Endothelial cell of hepatic sinusoid (primary cell): Measurements from ENCODE around the gene PRKCE.

Experiments
- in situ Hi-C: cut with HindIII; loops from 2 replicates; pipeline ENCODE4 v1.10.0; 2017; ENCODE audit warnings: low sequenced_read_pairs

PRKCE gene

GRCh38 chr2:45943219-45944044, 292.0 kb downstream of the PRKCE start:
- in situ Hi-C loops, result loop anchor here (25.0 kb wide), 1 partner anchor 956 kb away; no protein-coding TSS in a partner anchor

DNA sequence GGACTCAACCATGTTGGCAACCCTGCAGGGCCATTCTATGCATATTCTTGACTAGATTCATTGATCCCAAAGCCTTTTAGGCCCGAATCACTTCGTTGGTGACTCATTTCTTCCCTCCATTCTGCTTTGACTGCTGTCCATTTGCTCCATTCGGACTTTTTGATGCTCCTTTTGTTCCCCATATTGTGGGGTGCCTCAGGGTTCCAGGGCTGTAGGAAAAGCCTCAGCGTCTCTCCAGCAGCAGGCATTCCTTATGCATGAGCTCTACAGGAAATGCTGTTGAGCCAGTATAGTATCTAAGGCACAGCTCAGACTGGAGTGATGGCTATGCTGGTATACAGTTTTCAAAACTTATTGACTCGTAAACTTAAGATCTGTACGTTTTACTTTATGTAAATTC, 292.6 kb downstream of the PRKCE start:
- in situ Hi-C loops, result loop anchor here (25.0 kb wide), 1 partner anchor 957 kb away; no protein-coding TSS in a partner anchor

GRCh38 chr2:45945302-45945717, 293.8 kb downstream of the PRKCE start:
- in situ Hi-C loops, result loop anchor here (25.0 kb wide), 1 partner anchor 958 kb away; no protein-coding TSS in a partner anchor

DNA sequence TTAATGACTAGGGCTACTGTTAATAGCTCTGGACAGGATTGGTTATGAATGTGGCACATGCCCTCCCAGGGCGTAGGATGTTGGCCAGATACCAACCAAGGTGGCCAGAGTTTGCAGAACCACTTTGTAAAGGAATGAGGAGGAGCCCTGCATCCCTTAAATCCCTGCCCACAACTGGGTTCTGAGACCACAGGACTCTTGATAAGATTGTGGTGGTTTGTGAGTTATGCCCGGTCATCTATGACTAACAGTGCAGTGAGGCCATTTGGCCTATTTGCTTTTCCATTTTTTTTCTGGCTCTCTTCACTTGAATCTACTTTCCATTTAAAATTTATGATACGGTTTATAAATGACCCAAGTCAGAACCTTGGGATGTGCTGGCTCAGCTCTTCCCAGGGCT, 294.5 kb downstream of the PRKCE start:
- in situ Hi-C loops, result loop anchor here (25.0 kb wide), 1 partner anchor 959 kb away; no protein-coding TSS in a partner anchor

GRCh38 chr2:45950606-45951005, 299.1 kb downstream of the PRKCE start:
- in situ Hi-C loops, result no loop called here

- in situ Hi-C loops, result no loop called here
Observed at GRCh38 chr2:45951025-45951727, 299.7 kb downstream of the PRKCE start.

- in situ Hi-C loops, result no loop called here
Observed at GRCh38 chr2:45952591-45952990, 301.1 kb downstream of the PRKCE start.

DNA sequence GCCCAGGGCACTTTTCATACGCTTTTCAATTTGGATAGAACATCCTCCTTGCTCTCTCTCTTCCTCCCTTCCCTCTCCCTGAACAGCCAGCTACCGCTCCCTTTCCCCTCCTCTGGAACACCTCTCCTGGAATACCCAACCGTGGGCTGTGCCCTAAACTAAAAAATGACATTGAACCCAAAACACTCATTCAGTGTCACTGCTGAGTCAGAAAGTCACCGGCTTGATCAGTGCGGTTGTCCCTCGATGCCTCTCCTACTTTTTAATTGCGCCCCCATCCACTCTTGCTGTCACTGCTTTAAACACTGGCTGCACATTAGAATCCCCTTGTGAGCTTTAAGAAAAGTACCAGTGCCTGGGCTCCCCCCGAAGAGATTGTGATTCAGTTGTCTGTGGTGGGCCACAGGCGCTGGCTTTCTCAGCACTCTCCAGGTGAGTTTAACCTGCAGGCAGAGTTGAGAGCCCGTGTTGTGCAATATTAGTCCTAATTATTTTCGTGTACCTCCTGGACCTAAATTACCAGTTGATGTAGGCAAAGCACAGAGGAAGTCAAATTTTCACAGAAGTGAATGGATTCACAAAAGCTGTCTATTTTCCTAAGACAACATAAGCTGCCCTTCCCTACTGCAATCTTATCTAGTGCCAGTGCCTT, 302.0 kb downstream of the PRKCE start:
- in situ Hi-C loops, result no loop called here

- in situ Hi-C loops, result no loop called here
Observed at GRCh38 chr2:45954233-45954850, 302.9 kb downstream of the PRKCE start.

- in situ Hi-C loops, result no loop called here
Observed at GRCh38 chr2:45957533-45958227, 306.2 kb downstream of the PRKCE start.

DNA sequence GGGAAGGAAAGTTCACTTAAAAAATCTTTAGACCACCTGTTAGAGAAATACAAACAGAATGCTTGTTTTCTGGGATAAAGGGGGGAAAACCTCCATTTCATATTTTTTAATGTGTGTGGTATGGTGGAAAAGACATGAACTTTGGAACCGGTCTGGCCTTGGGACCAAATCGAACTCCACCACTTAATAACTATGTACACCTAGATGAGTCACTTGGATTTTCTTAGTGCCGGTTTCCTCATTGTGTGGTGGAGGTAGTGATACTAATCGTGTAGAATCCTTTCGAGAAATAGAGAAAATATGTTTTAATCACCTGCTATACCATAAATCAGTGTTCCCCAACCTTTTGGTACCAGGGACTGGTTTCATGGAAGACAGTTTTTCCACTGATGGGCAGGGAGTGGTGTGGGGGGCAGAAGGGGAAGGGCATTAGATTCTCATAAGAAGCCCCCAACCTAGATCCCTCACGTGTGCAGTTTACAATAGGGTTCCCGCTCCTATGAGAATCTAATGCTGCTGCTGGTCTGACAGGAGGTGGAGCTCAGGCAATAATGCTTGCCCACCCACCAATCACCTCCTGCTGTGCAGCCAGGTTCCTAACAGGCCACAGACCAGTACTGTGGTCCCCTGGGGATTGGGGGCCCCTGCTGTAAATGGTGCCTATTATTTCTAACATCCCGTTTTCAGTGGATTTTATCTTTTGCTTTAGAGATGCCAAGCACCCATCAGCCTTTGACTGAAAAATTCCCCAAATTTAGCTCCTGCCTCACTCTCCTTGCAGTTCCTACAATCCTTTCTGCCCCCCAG, 308.8 kb downstream of the PRKCE start:
- in situ Hi-C loops, result no loop called here

- in situ Hi-C loops, result no loop called here
Observed at GRCh38 chr2:45962177-45962921, 310.9 kb downstream of the PRKCE start.

GRCh38 chr2:45963816-45964215, 312.3 kb downstream of the PRKCE start:
- in situ Hi-C loops, result no loop called here

DNA sequence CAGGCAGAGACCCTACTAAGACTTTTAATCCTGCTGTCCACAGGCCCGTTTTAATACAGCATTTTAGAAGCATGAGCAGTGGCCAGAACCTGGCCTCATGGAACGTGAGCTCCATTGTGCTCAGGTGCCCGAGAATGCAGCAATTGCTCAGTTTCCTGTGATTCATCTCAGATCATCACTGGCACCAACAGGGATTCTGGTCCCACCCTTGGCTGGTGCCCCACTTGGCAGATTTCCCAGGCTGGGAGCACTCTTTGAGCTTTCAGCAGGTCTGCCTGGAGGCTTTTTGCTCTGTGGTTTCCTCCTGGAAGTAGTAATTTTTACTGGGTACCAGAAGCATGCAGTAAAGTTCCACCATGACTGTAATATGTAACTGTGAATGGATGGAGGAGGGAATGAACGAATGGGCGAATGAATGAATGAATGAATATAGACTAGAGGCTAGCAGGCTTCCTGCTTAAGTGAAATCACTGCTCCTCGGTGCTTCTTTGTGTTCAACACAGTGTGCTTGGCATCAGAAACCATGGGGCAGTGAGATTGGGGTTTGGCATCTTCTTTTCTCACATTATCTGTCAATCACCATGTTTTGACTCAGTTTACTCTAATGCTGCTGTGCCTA, 312.9 kb downstream of the PRKCE start:
- in situ Hi-C loops, result no loop called here

DNA sequence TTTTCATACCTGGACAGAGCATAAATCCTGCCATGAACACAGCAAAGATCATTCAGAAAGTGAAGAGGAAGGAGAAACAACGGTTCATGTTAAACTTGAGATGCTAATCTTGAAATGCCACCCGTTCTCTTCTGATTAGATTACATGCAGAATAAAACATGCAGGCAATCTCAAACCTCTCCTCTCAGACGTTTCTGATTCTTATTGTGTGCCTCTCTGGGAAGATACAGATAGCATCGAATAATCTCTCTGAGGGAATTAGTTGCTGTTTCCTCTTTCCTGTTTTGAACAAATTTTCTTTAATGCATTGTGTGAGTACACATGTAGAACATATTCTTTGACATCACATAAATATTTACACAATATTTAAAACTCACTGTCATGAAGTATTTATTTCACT, 313.4 kb downstream of the PRKCE start:
- in situ Hi-C loops, result no loop called here

GRCh38 chr2:45965871-45966498, 314.5 kb downstream of the PRKCE start:
- in situ Hi-C loops, result no loop called here

DNA sequence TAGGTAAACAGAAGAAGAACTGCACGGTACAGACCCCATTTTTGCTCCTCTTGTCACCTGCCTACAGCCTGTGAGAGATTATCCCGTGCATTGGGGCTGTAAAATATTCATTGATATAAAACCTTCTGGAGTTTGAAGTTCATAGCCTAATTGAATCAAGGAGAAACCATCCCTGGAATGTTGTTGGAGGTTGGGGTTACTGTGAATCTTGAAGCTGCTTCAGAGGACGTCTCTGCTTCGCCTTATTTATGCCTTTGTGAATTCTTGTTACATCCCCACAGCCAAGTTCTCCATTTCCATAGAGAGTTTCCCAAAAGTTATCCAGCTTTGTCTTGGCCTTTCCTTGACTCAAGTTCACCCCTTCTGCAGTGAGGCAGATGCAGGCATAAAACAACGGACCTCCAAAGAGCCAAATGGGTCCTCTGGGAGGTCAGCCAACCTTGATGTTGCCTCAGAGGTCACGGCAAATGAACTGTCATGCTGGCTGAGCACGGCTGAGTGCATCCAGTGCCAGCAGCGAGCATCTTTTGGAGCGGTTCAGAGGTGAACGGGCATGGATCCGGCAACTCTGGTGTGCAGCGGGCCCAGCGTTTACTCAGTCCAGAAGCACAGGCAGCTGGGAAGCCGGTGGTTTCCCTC, 317.6 kb downstream of the PRKCE start:
- in situ Hi-C loops, result no loop called here
